Measurements from ENCODE around the gene KANK2. TPM values are rescaled to one million over a fixed set of nuclear protein-coding genes. Genes with fewer than 3 reads are reported as not detected.

The KANK2 gene
- total and polyA plus RNA-seq, 2 of the 4 experiments (the other 2 are of a cell fraction): 104 to 176 TPM

GRCh38 chr19:11201791-11202190 is 4.4 kb upstream of the KANK2 start:
- Histone ChIP-seq H3K4me2 (ENCODE audit: low read depth, low read length) (no peak overlapping the region), H2AK9ac (replicated peaks; ENCODE audit: low read depth, low read length, poor library complexity) (no peak overlapping the region), H4K5ac (ENCODE audit: low read depth, low read length) (no peak overlapping the region), H3K4me3 (ENCODE audit: insufficient read depth, low read depth, low read length) (no peak overlapping the region), H2AK5ac (ENCODE audit: low read depth, low read length) (peak overlapping the region; percentile 81; the same call in 1 of the 2 replicates), H3K79me1 (ENCODE audit: low read depth in 1 of 2, low read length in 2 of 2) (peaks cover 14 to 29% of the 10 kb centered on the region in 2 experiments), H3K36me3 (ENCODE audit: control insufficient read depth, insufficient read depth, low read length) (peaks cover 7% of the 10 kb centered on the region; the same call in 1 of the 2 replicates), H3K9me1 (ENCODE audit: insufficient read depth, low read length) (peaks cover 11% of the 10 kb centered on the region), H2BK20ac (ENCODE audit: low read depth, low read length) (no peak overlapping the region), H4K20me1 (ENCODE audit: insufficient read depth, low read length) (no peaks in the 10 kb centered on the region), H3K23ac (ENCODE audit: low read depth, low read length) (no peak overlapping the region), H3K4ac (ENCODE audit: low read depth, low read length) (peak overlapping the region; percentile 47; the same call in 1 of the 2 replicates), H2BK120ac (ENCODE audit: low read depth, low read length) (peak overlapping the region; percentile 93; the same call in 1 of the 2 replicates), H3K27me3 (ENCODE audit: control insufficient read depth, insufficient read depth, low read length) (no peaks in the 10 kb centered on the region), H3K9me3 (ENCODE audit: control insufficient read depth, insufficient read depth, low read length) (no peaks in the 10 kb centered on the region), H2BK15ac (ENCODE audit: low read depth, low read length) (no peak overlapping the region), H3K4me1 (ENCODE audit: control insufficient read depth, insufficient read depth, low read length) (peaks cover 13% of the 10 kb centered on the region), H4K8ac (ENCODE audit: low read depth in 2 of 2, low read length in 2 of 2) (no peak overlapping the region; a peak in 1 of 4 replicates), H3K18ac (ENCODE audit: low read depth, low read length) (no peak overlapping the region), H2AFZ (replicated peaks; ENCODE audit: low read length, poor library complexity) (peak overlapping the region; percentile 48), H3K27ac (ENCODE audit: insufficient read depth, low read length) (no peak overlapping the region), H2BK5ac (ENCODE audit: low read depth, low read length, poor library complexity, severe bottlenecking) (no peak overlapping the region), H4K91ac (ENCODE audit: insufficient read depth, low read depth, low read length) (peak overlapping the region; percentile 24; the same call in 1 of the 2 replicates), H3K9ac (ENCODE audit: low read depth, low read length) (no peak overlapping the region), H3K14ac (replicated peaks; ENCODE audit: low read depth, low read length) (no peak overlapping the region), H3K56ac (ENCODE audit: extremely low read depth, insufficient read depth, low read length) (no peak overlapping the region)
- intact Hi-C loops (cut with micrococcal nuclease): no loop called here
- CTCF ChIA-PET: no interaction called here
- no peak for TF ChIP-seq CHD1 (IDR thresholded peaks at IDR 0.05; ENCODE audit: low read depth, low read length)
- TF ChIP-seq MXI1 (IDR thresholded peaks at IDR 0.05; ENCODE audit: borderline replicate concordance, low read depth, low read length): no peak
- TF ChIP-seq MAZ (IDR thresholded peaks at IDR 0.05; ENCODE audit: borderline replicate concordance, low read depth, low read length): no peak
- no peak for TF ChIP-seq RCOR1 (IDR thresholded peaks at IDR 0.05; ENCODE audit: insufficient replicate concordance, low read length)
- no peak for TF ChIP-seq RFX5 (IDR thresholded peaks at IDR 0.05; ENCODE audit: low read depth, low read length)
- TF ChIP-seq BHLHE40 (IDR thresholded peaks at IDR 0.05; ENCODE audit: low read depth, low read length): no peak
- TF ChIP-seq RAD21 (IDR thresholded peaks at IDR 0.05; ENCODE audit: low read length): no peak
- 98% methylated on average over 20 of the region's 24 CpGs; no CpG with 5 or more reads in 1 of the 2 experiments for WGBS, 2 experiments (ENCODE audit: extremely low coverage in 2 of 2, insufficient read length in 1 of 2)
- no TSS peak for BruUV-seq (replicated peaks)
- dilution Hi-C loops (cut with HindIII; ENCODE audit: low sequenced_read_pairs, unreplicated experiment): no loop called here
- no peak for DNase-seq
- in situ Hi-C loops (cut with MboI; ENCODE audit: low sequenced_read_pairs): loop anchor here (5.0 to 10.0 kb wide), 3 partner anchors 69 to 264 kb away; no protein-coding TSS in a partner anchor
- POLR2A ChIA-PET (ENCODE audit: unreplicated experiment): no interaction called here
- ATAC-seq (ENCODE audit: low read depth): no peak

Measured in IMR-90 (cell line).